Activated T-cell treated with anti-CD3 and anti-CD28 coated beads, Interleukin-2, amount 50 U/mL, for 4 hours (primary cell): ENCODE measurements around the gene RAB4A. TPM values are rescaled to one million over a fixed set of nuclear protein-coding genes. Genes with fewer than 3 reads are reported as not detected.
A peak's percentile ranks its signal among the peaks of the same experiment; 100 is the strongest.

Experiments used
- ATAC-seq, 2 donors: fragments of 200-7000 bp; cut with Tn5 transposase; one replicate each; pipeline ENCODE4 v1.10.0; 2021
- DNase-seq: peaks from one replicate; pipeline ENCODE4 v3.0.0-alpha.2; 2020
- H3K27me3 Mint-ChIP-seq: one replicate; pipeline ENCODE4 v1.8.0; 2021; ENCODE audit warnings: low read depth, mixed read lengths
- H3K36me3 Mint-ChIP-seq: one replicate; pipeline ENCODE4 v1.8.0; 2022; ENCODE audit warnings: mixed read lengths; ENCODE audit not compliant: insufficient read depth
- H3K4me1 Mint-ChIP-seq: one replicate; pipeline ENCODE4 v1.8.0; 2021; ENCODE audit warnings: low read depth, mixed read lengths
- H3K4me3 Mint-ChIP-seq: one replicate; pipeline ENCODE4 v1.8.0; 2021; ENCODE audit warnings: mild to moderate bottlenecking, moderate library complexity, mixed read lengths
- H3K9me3 Mint-ChIP-seq: one replicate; pipeline ENCODE4 v1.8.0; 2021; ENCODE audit warnings: mixed read lengths
- total RNA-seq, 3 donors: library from RNA; stranded (reverse); gene quantifications; one replicate each; pipeline ENCODE4 v1.2.1, GENCODE V29; 2021

RAB4A gene, protein sequence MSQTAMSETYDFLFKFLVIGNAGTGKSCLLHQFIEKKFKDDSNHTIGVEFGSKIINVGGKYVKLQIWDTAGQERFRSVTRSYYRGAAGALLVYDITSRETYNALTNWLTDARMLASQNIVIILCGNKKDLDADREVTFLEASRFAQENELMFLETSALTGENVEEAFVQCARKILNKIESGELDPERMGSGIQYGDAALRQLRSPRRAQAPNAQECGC
- 10 to 100 TPM; 24.0 to 30.3 (median 25.6) TPM for total RNA-seq

DNA sequence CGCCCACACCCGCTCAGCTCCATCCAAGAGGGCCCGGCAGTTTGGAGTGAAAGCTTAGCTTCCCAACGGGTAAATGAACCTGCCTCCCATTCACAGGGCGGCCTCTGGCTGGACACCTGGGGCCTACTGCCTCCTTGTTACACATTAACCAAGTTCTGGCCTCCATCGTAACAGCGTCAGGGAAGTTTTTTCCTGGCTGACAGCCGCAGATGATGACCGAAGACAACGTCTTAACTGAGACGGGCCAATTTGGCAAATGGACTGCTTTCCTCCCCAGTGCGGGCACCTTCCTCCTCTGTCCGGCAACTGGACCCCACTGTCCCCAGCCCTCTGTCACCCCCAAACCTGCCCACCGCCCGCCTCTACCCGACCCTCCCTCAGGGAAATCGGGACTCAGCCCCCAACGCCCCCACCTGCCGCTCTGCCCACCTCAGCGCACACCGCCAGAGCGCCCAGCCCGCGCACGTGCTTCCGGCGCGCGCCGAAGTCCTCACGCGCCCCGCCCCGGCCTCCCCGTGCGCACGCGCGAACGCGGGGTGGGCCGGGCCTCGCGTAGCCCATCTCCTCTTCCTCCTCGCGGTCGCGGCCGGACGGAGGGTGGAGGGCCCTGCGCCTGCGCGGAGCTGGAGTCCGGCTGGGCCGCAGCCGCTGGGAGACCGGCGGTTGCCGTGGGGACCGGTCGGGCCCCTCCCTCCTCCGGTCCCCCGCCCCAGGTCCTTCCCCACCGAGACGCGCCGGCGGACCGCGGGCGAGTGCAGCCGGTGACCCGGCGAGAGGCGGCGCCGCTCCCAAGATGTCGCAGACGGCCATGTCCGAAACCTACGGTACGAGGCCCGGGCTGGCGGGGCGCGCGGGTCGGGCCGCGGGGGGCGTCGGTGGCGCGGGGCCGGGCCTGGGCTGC lies at the start of gene RAB4A:
Gene RAB4A, plus strand, starts transcription at position 565 of the 901 bp plus-strand sequence. Its CDS starts 229 bp downstream, at position 794.
- Mint-ChIP-seq H3K4me3 (peak within 1 kb of the TSS; percentile 89), H3K27me3 (no peaks in the 10 kb centered on the region), H3K4me1 (peaks cover 32% of the 10 kb centered on the region), H3K36me3 (no peaks in the 10 kb centered on the region), H3K9me3 (no peaks in the 10 kb centered on the region)
- ATAC-seq, result peak; percentile 88 to 91
- DNase-seq, result peak; percentile 68

DNA sequence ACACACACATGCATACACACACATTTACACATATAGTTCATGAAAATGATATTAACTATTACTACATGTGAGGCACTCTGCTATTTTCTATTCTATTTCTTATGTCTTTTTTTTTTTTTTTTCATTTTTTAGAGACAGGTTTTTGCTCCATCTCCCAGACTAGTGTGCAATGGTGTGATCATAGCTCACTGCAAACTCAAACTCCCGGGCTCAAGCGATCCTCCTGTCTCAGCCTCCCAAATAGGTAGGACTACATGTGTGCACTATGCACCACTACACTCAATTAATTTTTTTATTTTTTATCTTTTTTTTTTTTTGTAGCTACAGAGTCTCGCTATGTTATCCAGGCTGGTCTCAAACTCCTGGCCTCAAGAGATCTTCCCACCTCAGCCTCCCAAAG lies 48.8 kb upstream of the RAB4A start:
- Mint-ChIP-seq H3K9me3 (no peaks in the 10 kb centered on the region), H3K36me3 (no peaks in the 10 kb centered on the region), H3K27me3 (no peaks in the 10 kb centered on the region), H3K4me1 (no peaks in the 10 kb centered on the region), H3K4me3 (no peak overlapping the region)
- DNase-seq, result no peak
- no peak for ATAC-seq

DNA sequence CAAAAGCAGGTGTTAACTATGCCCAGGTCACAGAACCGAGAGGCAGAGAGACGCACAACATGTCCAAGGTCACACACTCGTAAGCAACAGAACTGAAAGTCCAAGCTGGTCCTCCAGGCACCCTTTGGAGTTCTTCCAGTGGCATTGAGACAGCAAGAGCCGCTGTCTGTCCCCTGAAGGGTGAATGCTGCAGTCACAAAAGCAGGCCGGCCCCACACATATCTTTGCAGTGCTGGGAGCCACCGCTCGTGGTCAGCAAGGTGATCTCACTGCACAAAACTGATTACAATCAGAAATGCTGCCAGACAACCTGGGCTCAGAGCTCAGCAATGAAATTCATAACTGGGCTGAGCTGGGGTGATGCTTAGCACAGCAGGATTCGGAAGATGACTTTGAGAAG lies 47.4 kb upstream of the RAB4A start:
- Mint-ChIP-seq H3K9me3 (no peaks in the 10 kb centered on the region), H3K36me3 (no peaks in the 10 kb centered on the region), H3K4me1 (peaks cover 6% of the 10 kb centered on the region), H3K27me3 (no peaks in the 10 kb centered on the region), H3K4me3 (no peak overlapping the region)
- DNase-seq (no peak), ATAC-seq (no peak)

DNA sequence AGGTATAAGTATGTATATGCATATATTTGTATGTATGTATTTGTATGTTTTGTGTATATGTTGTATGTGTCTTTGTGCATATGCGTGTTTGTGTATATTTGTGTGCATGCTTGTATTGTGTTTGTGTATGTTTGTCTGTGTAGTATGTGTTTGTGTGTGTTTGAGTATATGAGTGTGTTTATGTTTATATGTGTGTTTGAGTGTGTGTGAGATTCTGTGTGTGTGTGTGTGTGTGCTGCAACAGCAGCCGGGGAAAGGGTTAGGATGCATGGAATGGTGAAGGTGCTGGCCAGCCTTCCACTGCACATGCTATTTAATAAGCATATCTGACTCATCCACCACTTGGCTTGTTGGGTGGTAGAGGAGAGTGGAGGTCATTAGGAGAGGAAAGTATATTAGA lies 46.6 kb upstream of the RAB4A start:
- Mint-ChIP-seq H3K4me1 (peaks cover 6% of the 10 kb centered on the region), H3K9me3 (no peaks in the 10 kb centered on the region), H3K27me3 (no peaks in the 10 kb centered on the region), H3K36me3 (no peaks in the 10 kb centered on the region), H3K4me3 (no peak overlapping the region)
- DNase-seq, result no peak
- ATAC-seq, result no peak

DNA sequence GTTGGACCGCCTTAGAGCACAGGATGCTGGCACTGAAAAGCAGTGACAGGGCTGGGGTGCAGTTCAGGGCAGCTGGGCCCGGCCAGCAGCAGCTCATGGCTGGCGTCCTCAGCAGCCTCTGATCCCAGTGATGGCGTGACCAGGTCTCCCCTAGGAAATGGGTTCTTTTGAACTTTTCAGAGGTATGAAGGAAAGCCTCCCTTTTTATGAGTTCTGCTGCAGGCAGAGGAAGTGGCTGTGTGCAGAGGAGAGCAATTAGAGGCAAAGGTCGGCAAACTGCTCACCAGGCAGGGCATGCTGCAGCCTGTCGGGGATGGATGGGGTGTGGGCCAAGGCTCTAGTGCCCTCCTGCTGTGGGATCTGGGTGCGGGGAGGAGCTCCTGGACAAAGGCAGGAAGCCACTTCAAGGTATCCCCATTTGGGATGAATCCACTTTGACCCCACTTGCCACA lies 45.6 kb upstream of the RAB4A start:
- Mint-ChIP-seq H3K27me3 (peaks cover 9% of the 10 kb centered on the region), H3K9me3 (no peaks in the 10 kb centered on the region), H3K36me3 (no peaks in the 10 kb centered on the region), H3K4me3 (no peak overlapping the region), H3K4me1 (peaks cover 12% of the 10 kb centered on the region)
- ATAC-seq (no peak), DNase-seq (no peak)

DNA sequence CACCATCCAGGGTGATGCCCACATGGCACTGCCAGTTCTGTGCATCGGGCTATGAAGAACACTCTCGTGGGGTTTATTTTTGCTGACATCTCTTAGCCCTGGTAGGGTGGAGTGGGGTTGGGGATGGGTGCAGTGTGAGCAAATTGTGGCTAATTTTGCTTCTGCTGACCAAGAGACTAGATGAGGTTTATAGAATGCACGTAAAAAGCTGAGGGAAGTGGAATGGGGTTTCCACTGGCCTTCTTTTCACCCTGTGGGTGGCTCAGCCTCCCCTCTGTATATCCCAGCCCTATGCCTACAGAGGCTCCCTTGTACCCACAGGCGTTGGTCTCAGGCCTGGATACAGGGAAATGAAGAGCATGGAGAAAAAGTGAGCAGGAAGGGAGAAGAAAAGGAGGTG lies 44.1 kb upstream of the RAB4A start:
- Mint-ChIP-seq H3K4me1 (peaks cover 16% of the 10 kb centered on the region), H3K27me3 (peaks cover 12% of the 10 kb centered on the region), H3K36me3 (no peaks in the 10 kb centered on the region), H3K9me3 (no peaks in the 10 kb centered on the region), H3K4me3 (no peak overlapping the region)
- DNase-seq (no peak), ATAC-seq (no peak)

DNA sequence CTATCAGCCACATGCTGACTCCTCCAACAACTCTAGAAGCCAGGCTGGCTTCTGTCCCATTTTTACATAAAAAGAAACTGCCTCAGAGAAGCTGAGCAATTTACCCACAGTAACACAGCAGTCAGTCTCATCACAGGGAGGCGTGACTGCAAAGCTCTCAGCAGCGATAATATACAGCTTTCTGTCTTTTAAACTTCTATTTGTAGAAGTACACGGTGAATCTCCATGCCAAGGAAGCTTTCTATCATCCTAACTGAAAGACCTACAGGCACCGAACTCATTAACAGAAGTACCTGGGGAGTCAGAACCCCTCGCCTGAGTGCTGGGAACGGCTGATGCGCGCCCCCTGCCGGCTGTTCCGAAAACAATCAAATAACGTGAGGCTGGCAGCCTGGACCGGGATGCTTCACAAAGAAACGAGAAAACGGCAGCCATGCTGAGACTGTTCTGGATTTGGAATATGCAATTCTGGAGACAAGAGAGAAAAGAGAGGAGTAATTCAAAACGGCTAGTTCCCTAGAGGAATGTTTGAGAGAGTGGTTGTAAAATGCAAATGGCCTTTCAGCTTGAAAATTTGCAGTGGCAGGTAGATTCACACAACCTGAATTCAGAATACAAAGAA lies 43.5 kb upstream of the RAB4A start:
- Mint-ChIP-seq H3K27me3 (peaks cover 12% of the 10 kb centered on the region), H3K4me3 (no peak overlapping the region), H3K36me3 (no peaks in the 10 kb centered on the region), H3K4me1 (peaks cover 16% of the 10 kb centered on the region), H3K9me3 (no peaks in the 10 kb centered on the region)
- peak; percentile 65 to 76 for ATAC-seq
- DNase-seq, result peak; percentile 83

DNA sequence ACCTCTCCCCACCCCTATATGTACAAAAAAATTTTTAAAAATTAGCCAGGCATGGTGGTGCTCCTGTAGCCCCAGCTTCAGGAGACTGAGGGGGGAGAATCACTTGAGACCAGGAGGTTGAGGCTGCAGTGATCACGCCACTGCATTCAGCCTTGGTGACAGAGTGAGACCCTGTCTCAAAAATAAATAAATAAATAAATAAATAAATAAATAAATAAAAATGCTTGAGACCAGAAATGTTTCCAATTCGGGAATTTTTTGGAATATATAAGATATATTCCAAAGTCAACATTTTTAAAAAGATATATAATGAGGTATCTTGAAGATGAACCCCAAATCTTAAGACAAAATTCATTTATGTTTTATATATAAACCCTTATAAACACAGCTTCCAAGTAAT lies 42.4 kb upstream of the RAB4A start:
- H3K4me1 Mint-ChIP-seq, result peaks cover 16% of the 10 kb centered on the region
- H3K9me3 Mint-ChIP-seq, result no peaks in the 10 kb centered on the region
- no peak overlapping the region for H3K4me3 Mint-ChIP-seq
- H3K36me3 Mint-ChIP-seq, result no peaks in the 10 kb centered on the region
- H3K27me3 Mint-ChIP-seq, result peaks cover 12% of the 10 kb centered on the region
- DNase-seq (no peak), ATAC-seq (no peak)

DNA sequence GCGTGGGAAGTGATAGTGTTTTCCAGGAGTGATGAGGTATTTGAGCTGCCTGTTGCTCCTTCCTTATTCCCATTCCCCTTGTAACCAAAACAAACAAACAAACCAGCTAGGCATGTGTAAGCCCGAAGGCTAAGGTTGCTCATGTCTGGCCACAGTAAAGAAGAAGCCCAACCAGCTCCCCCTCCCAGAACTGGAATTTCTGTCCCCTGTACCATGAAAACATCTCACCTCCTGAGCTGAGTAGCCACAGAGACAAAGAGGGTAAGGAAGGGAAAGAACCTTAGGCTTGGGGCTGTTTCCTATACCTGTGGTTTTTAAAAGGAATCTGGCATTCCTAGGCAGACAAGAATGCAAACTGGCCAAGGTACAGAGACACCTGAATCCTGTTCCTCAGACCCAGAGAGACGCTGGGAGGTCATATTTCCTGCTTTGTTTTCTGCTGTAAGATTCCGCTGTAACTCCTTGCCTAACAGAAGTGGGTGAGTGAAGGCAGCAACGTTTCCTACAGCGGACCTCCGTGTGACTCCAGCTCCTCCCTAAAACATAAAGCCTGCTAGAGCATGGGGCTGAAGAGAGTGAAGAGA lies 41.7 kb upstream of the RAB4A start:
- DNase-seq (no peak), ATAC-seq (no peak)
- H3K4me1 Mint-ChIP-seq, result peaks cover 16% of the 10 kb centered on the region
- H3K27me3 Mint-ChIP-seq, result peaks cover 12% of the 10 kb centered on the region
- no peak overlapping the region for H3K4me3 Mint-ChIP-seq
- H3K36me3 Mint-ChIP-seq, result no peaks in the 10 kb centered on the region
- no peaks in the 10 kb centered on the region for H3K9me3 Mint-ChIP-seq

DNA sequence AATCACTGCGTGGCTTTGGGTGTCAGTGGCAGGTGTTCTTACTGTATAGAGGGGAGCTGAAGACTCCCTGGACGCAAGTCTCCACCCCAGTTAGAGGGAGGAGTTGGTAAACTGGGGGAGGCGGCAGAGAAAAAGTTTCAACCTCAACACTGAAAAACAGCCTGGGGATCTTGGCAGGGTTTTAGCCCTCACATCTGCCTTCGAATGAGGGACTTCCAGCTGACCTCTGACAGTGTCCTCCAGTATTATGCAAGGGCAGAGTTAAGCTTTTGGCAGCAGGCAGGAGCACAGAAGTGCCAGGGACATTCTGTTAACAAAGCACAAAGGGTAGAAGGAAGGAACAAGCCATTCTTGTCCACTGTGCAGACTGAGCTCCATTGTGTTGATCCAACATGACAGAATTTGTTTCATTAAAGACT lies 41.2 kb upstream of the RAB4A start:
- H3K4me1 Mint-ChIP-seq, result peaks cover 16% of the 10 kb centered on the region
- no peak for ATAC-seq
- no peaks in the 10 kb centered on the region for H3K36me3 Mint-ChIP-seq
- DNase-seq, result no peak
- H3K27me3 Mint-ChIP-seq, result peaks cover 12% of the 10 kb centered on the region
- H3K4me3 Mint-ChIP-seq, result no peak overlapping the region
- no peaks in the 10 kb centered on the region for H3K9me3 Mint-ChIP-seq

DNA sequence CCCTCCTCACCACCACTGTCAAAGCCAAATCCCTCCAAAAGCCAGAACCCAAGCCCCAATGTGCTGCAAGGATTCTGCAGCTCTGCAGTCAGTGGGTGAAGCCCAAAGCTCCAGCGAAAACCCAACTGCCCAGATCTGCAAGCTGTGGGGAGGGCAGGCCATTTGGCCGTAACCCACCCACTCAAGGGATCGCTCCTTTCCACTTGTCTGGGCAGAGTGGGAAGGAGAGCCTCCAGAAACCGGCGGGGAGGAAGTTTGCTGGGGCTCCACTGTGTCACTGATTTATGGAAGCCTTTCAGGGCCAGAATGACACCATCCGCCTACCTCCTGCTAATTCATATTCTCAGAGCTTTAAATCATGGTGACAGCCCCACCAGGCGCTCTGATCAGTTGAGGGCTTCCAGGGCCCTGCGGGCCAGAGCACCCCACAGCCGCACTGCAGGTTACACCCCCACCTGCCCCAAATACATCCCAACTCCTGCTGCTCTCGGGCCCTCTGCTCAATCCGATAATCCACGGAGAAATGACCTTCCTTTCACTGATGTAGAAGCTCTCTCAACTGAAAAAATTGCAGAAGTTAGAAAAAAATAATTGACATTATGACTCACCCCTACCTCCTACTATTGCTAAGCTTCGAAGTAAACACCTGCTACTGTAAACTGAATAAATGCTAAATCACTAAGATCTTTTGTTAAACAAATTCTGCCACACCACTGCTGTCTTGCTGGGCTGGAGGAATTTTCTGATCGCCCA lies 40.6 kb upstream of the RAB4A start:
- DNase-seq (no peak), ATAC-seq (no peak)
- no peaks in the 10 kb centered on the region for H3K36me3 Mint-ChIP-seq
- no peaks in the 10 kb centered on the region for H3K9me3 Mint-ChIP-seq
- peaks cover 16% of the 10 kb centered on the region for H3K4me1 Mint-ChIP-seq
- H3K27me3 Mint-ChIP-seq, result peaks cover 12% of the 10 kb centered on the region
- H3K4me3 Mint-ChIP-seq, result no peak overlapping the region

DNA sequence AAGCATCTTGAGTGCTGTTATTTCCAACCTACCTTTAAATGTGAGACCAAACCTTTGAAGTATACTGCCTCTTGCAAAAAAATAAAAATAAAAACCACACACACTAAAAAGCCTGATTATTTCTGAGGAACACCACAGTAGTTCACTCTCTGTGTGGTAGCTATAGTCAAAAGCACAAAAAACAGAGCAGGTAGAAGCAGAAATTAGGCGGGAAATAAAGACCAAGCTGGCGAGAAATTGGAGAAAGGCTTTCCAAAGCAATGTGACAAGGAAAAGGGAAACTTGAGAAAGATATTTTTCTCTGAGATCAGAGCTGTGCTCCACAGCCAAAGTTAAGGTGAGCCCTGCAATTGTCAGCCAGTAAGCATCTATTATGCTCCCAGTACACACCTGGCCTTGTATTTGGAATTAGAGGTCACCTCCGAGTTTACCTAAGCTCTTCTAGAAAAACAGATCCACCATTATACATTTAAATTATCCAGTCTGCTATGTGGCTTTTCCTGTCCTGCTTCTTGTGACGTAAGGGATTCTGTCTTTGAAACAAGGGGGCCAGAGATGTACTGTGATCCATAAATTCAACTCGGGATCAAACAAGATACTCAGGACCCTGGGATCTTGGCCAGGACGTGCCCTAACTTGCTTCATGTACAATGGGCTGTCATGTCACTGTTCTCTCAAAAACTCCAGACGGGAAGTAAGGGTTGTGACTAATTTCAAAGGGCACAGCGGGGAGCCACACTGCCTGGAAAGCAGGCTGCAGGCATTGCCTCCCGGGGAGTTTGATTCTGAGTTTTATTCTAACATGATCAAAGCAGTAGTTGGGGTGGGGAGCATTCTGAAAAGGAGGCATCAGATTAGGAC lies 39.8 kb upstream of the RAB4A start:
- Mint-ChIP-seq H3K9me3 (no peaks in the 10 kb centered on the region), H3K27me3 (peaks cover 12% of the 10 kb centered on the region), H3K4me3 (no peak overlapping the region), H3K36me3 (no peaks in the 10 kb centered on the region), H3K4me1 (peaks cover 16% of the 10 kb centered on the region)
- no peak for DNase-seq
- no peak for ATAC-seq

DNA sequence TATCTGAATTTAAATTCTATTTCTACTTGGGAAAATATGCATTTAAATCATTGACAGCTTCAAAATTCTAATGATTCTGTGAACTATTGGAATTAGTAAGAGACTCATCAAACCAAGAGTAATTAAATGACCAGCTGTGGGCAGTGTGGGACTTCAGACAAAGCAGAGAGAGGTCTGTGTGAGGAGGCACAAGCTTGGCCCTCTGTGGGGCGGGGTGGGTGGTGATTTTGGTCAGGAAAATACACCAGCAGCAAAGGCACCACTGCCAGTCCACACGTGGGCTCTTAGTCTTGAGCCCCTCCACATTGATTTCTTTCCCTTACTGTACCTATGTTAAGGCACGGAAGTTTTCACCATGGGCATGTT lies 39.2 kb upstream of the RAB4A start:
- Mint-ChIP-seq H3K9me3 (no peaks in the 10 kb centered on the region), H3K27me3 (peaks cover 12% of the 10 kb centered on the region), H3K4me1 (peaks cover 16% of the 10 kb centered on the region), H3K36me3 (no peaks in the 10 kb centered on the region), H3K4me3 (no peak overlapping the region)
- DNase-seq, result no peak
- no peak for ATAC-seq
